SK-N-SH (cell line): ENCODE results near the gene POLD4. TPM values are rescaled to one million over a fixed set of nuclear protein-coding genes. Genes with fewer than 3 reads are reported as not detected.

Experiments
- CTCF ChIA-PET: fragments of 300-600, 350-600 bp; formaldehyde crosslinking; extraction: SDS; loops from one replicate; lab custom pipeline; 2021; lab: Yijun Ruan, JAX
- POLR2A ChIA-PET: fragments of 350-600 bp; sonication (Branson Sonifier 250); formaldehyde crosslinking; extraction: SDS; loops from one replicate; lab custom pipeline; 2020; ENCODE audit warnings: antibody characterized with exemption, inconsistent platforms; lab: Yijun Ruan, JAX
- DNase-seq: peaks from one replicate; pipeline ENCODE4 v3.0.0; 2012
- H2AFZ ChIP-seq: fragments of 200-600 bp; sonication (generic); 2 replicates; pipeline ENCODE4 v1.8.1; 2016; ENCODE audit warnings: antibody characterized with exemption, mild to moderate bottlenecking, low read depth
- H3F3A ChIP-seq: fragments of 200-600 bp; sonication (generic); replicated peaks from 2 replicates; pipeline ENCODE3; 2016; ENCODE audit warnings: antibody characterized with exemption, mild to moderate bottlenecking; ENCODE audit not compliant: insufficient read depth
- H3K27ac ChIP-seq, 2 experiments: fragments of 200-500 bp in 1 of 2; fragments of 200-600 bp in 1 of 2; sonication (Bioruptor generic) in 1 of 2; sonication (generic), shearing (Covaris generic) in 1 of 2; 2 replicates each; pipeline versions ENCODE4 v1.5.1 to v1.6.1; 2014 to 2016; ENCODE audit warnings: low read depth in 2 of 2, inconsistent platforms in 1 of 2, low read length in 1 of 2, mild to moderate bottlenecking in 1 of 2, mixed read lengths in 1 of 2
- H3K27me3 ChIP-seq: fragments of 200-600 bp; sonication (generic), shearing (Covaris generic); 2 replicates; pipeline ENCODE4 v1.6.1; 2016; ENCODE audit warnings: mixed run types; ENCODE audit not compliant: insufficient read depth
- H3K36me3 ChIP-seq, 2 experiments: fragments of 200-500 bp in 1 of 2; fragments of 200-600 bp in 1 of 2; sonication (Bioruptor generic) in 1 of 2; sonication (generic) in 1 of 2; replicated peaks in 1 of 2; 2 replicates each; pipeline versions ENCODE3 to v1.5.1; 2014 to 2016; ENCODE audit warnings: low read length in 1 of 2, mild to moderate bottlenecking in 1 of 2; ENCODE audit not compliant: insufficient read depth in 2 of 2, control insufficient read depth in 1 of 2
- H3K4me1 ChIP-seq, 2 experiments: fragments of 200-500 bp in 1 of 2; fragments of 200-600 bp in 1 of 2; sonication (Bioruptor generic) in 1 of 2; sonication (generic), shearing (Covaris generic) in 1 of 2; 2 replicates each; pipeline versions ENCODE4 v1.5.1 to v1.6.1; 2014 to 2016; ENCODE audit warnings: low read depth in 1 of 2, low read length in 1 of 2, mixed run types in 1 of 2; ENCODE audit not compliant: insufficient read depth in 2 of 2, control insufficient read depth in 1 of 2
- H3K4me2 ChIP-seq: fragments of 200-600 bp; sonication (generic), shearing (Covaris generic); 2 replicates; pipeline ENCODE4 v1.6.1; 2017; ENCODE audit warnings: mixed run types
- H3K4me3 ChIP-seq, 2 experiments: fragments of 200-500 bp in 1 of 2; fragments of 200-600 bp in 1 of 2; sonication (Bioruptor generic) in 1 of 2; sonication (generic), shearing (Covaris generic) in 1 of 2; 2 replicates each; pipeline versions ENCODE4 v1.5.1 to v1.8.1; 2014 to 2016; ENCODE audit warnings: low read depth in 2 of 2, inconsistent platforms in 1 of 2, low read length in 1 of 2, mild to moderate bottlenecking in 1 of 2, mixed read lengths in 1 of 2, moderate library complexity in 1 of 2
- H3K79me2 ChIP-seq: fragments of 200-600 bp; sonication (generic); 2 replicates; pipeline ENCODE4 v1.8.1; 2017; ENCODE audit warnings: mild to moderate bottlenecking; ENCODE audit not compliant: insufficient read depth
- H3K9ac ChIP-seq: fragments of 200-600 bp; sonication (generic); 2 replicates; pipeline ENCODE4 v1.6.1; 2017; ENCODE audit warnings: mixed run types
- H3K9me2 ChIP-seq: fragments of 200-600 bp; sonication (generic); 2 replicates; pipeline ENCODE4 v1.6.1; 2017; ENCODE audit warnings: mixed run types
- H3K9me3 ChIP-seq: fragments of 200-600 bp; sonication (generic); 2 replicates; pipeline ENCODE4 v1.6.1; 2017; ENCODE audit warnings: mixed run types, mild to moderate bottlenecking, moderate library complexity
- H4K20me1 ChIP-seq: fragments of 200-600 bp; sonication (generic); 2 replicates; pipeline ENCODE4 v1.6.1; 2017; ENCODE audit warnings: mild to moderate bottlenecking, mixed run types; ENCODE audit not compliant: insufficient read depth
- CHD2 ChIP-seq: fragments of 150-350 bp; IDR thresholded peaks from 2 replicates; pipeline ENCODE4 v1.6.1; 2018; ENCODE audit warnings: low read length; ENCODE audit not compliant: partially characterized antibody
- ELF1 ChIP-seq: IDR thresholded peaks from 2 replicates; pipeline ENCODE4 v1.4.0; 2012
- EZH2phosphoT487 ChIP-seq: fragments of 200-600 bp; sonication (generic); IDR thresholded peaks from 2 replicates; pipeline ENCODE4 v1.6.1; 2017; ENCODE audit warnings: low read depth, mixed run types, mild to moderate bottlenecking, antibody characterized with exemption, moderate library complexity, borderline replicate concordance
- FOXJ3 ChIP-seq: sonication (generic); formaldehyde crosslinking; IDR thresholded peaks from 2 replicates; pipeline ENCODE4 v1.5.1; 2020; ENCODE audit warnings: mild to moderate bottlenecking, missing genetic modification reagents
- FOXM1 ChIP-seq: IDR thresholded peaks from 2 replicates; pipeline ENCODE4 v1.4.0; 2012; ENCODE audit warnings: low read depth, mild to moderate bottlenecking
- JUND ChIP-seq: IDR thresholded peaks from 2 replicates; pipeline ENCODE4 v1.4.0; 2012
- MEF2A ChIP-seq: IDR thresholded peaks from 2 replicates; pipeline ENCODE4 v1.4.0; 2012; ENCODE audit warnings: low read depth, borderline replicate concordance
- MXI1 ChIP-seq: IDR thresholded peaks from 2 replicates; pipeline ENCODE4 v1.6.1; 2012; ENCODE audit warnings: mild to moderate bottlenecking, low read depth, low read length, improper control_type of control experiment
- POLR2AphosphoS5 ChIP-seq: IDR thresholded peaks from 2 replicates; pipeline ENCODE4 v1.6.1; 2012; ENCODE audit warnings: low read depth, low read length
- RFX5 ChIP-seq: IDR thresholded peaks from 2 replicates; pipeline ENCODE4 v1.6.1; 2012; ENCODE audit warnings: mild to moderate bottlenecking, improper control_type of control experiment, low read length
- RXRA ChIP-seq: IDR thresholded peaks from 2 replicates; pipeline ENCODE4 v1.4.0; 2012; ENCODE audit warnings: low read depth, mild to moderate bottlenecking, borderline replicate concordance
- SIN3A ChIP-seq: IDR thresholded peaks from 2 replicates; pipeline ENCODE4 v1.6.1; 2012; ENCODE audit warnings: low read depth, mild to moderate bottlenecking, low read length, moderate library complexity, borderline replicate concordance
- SMC3 ChIP-seq: IDR thresholded peaks from 2 replicates; pipeline ENCODE4 v1.6.1; 2012; ENCODE audit warnings: low read depth, low read length, improper control_type of control experiment
- TAF1 ChIP-seq: IDR thresholded peaks from 2 replicates; pipeline ENCODE4 v1.6.1; 2012; ENCODE audit warnings: low read depth, mild to moderate bottlenecking, low read length, moderate library complexity, borderline replicate concordance
- TCF12 ChIP-seq: IDR thresholded peaks from 2 replicates; pipeline ENCODE4 v1.4.0; 2012
- TEAD4 ChIP-seq: IDR thresholded peaks from 2 replicates; pipeline ENCODE4 v1.4.0; 2012; ENCODE audit warnings: mild to moderate bottlenecking, borderline replicate concordance; ENCODE audit not compliant: insufficient read depth
- YY1 ChIP-seq: IDR thresholded peaks from 2 replicates; pipeline ENCODE4 v1.4.0; 2012; ENCODE audit warnings: low read depth, mild to moderate bottlenecking
- WGBS: methylation state at CpG from one replicate; pipeline ENCODE4 v1.1.6; 2017; ENCODE audit warnings: low lambda C conversion rate; 5-methylcytosine and 5-hydroxymethylcytosine counted together
- polyA plus RNA-seq, 3 experiments: library from polyadenylated mRNA; depleted of rRNA; stranded (reverse); fragments of >200 nt; gene quantifications; 2 replicates each; pipeline ENCODE4 v1.2.3, GENCODE V29; 2012
- TF ChIP-seq, protein P1 (sequence below): fragments of 150-350 bp; IDR thresholded peaks from 2 replicates; pipeline ENCODE4 v1.6.1; 2016; ENCODE audit warnings: mild to moderate bottlenecking, low read depth, low read length
- TF ChIP-seq, protein P2 (sequence below): IDR thresholded peaks from 2 replicates; pipeline ENCODE4; 2012
- TF ChIP-seq, protein P3 (sequence below): IDR thresholded peaks from 2 replicates; pipeline ENCODE4 v1.4.0; 2012; ENCODE audit warnings: low read depth, borderline replicate concordance
- TF ChIP-seq, protein P4 (sequence below): IDR thresholded peaks from 2 replicates; pipeline ENCODE4 v1.4.0; 2012; ENCODE audit warnings: low read depth
- TF ChIP-seq, protein P5 (sequence below): fragments of 200-600 bp; sonication (generic); IDR thresholded peaks from 2 replicates; pipeline ENCODE4 v1.6.1; 2017; ENCODE audit warnings: antibody characterized with exemption, mild to moderate bottlenecking, moderate library complexity

POLD4 gene
- polyA plus RNA-seq, 1 of the 3 experiments (the other 2 are of a cell fraction), result 80.4 TPM

DNA sequence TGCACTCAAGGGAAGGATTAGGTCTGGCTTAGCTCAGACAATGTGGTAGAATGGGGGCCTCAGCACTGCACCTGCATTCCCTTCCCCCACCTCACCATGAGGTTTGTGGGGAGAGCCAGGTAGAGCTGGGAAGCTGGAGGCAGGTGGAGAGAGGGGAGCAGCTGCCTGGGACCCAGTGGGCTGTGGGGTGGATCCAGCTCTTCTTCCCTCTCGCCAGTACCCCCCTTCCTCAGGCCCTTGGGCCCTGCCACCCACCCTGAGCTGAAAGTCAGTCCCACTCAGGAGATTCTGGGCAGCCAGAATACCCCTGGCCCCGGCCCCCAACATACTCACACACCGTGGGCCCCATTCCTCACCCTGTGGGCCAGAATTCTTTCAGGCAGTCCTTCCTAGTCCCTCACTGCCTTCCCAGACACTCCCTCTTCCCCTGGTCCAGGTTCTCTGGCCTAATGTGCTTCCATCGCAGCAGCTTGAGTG, 3.1 kb upstream of the POLD4 start:
- POLR2A ChIA-PET, result interaction anchor here (1.1 to 1.2 kb wide), 3 partner anchors 16 to 26 kb away, joined by 3 to 5 read pairs (median 5); no protein-coding TSS in a partner anchor
- Histone ChIP-seq H3K27ac (peak overlapping the region in 1 of 2 experiments; percentile 99; a peak in 2 of 4 replicates), H3K9me2 (no peaks in the 10 kb centered on the region), H3K79me2 (peaks cover 22% of the 10 kb centered on the region), H3K9me3 (no peaks in the 10 kb centered on the region), H3K4me2 (peak overlapping the region; percentile 85; the same call in 1 of the 2 replicates), H3K9ac (peak overlapping the region; percentile 69; the same call in 1 of the 2 replicates), H3K4me1 (peaks cover 28 to 51% of the 10 kb centered on the region in 2 experiments; a peak in 3 of 4 replicates), H4K20me1 (no peaks in the 10 kb centered on the region), H3K36me3 (no peaks in the 10 kb centered on the region), H3K27me3 (no peaks in the 10 kb centered on the region), H3K4me3 (no peak overlapping the region; a peak in 1 of 4 replicates), H2AFZ (no peak overlapping the region), H3F3A (peaks cover 39% of the 10 kb centered on the region)
- whole genome bisulfite sequencing, result 21% methylated on average over 3 of the region's 4 CpGs
- no peak for TF ChIP-seq JUND
- TF ChIP-seq POLR2AphosphoS5, result no peak
- TF ChIP-seq TAF1, result no peak
- TF ChIP-seq ELF1, result no peak
- TF ChIP-seq FOXJ3 (CRISPR knock-in tag), result no peak
- no peak for TF ChIP-seq EZH2phosphoT487
- TF ChIP-seq TEAD4, result no peak
- no peak for TF ChIP-seq MXI1
- TF ChIP-seq, protein P1, sequence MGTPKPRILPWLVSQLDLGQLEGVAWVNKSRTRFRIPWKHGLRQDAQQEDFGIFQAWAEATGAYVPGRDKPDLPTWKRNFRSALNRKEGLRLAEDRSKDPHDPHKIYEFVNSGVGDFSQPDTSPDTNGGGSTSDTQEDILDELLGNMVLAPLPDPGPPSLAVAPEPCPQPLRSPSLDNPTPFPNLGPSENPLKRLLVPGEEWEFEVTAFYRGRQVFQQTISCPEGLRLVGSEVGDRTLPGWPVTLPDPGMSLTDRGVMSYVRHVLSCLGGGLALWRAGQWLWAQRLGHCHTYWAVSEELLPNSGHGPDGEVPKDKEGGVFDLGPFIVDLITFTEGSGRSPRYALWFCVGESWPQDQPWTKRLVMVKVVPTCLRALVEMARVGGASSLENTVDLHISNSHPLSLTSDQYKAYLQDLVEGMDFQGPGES, result no peak
- CTCF ChIA-PET, result interaction anchor here (0.8 to 20.0 kb wide), 14 partner anchors 7 to 146 kb away, joined by 3 to 955 read pairs (median 6); partner anchors contain the start of genes CLCF1, PPP1CA and RAD9A
- DNase-seq, result no peak

DNA sequence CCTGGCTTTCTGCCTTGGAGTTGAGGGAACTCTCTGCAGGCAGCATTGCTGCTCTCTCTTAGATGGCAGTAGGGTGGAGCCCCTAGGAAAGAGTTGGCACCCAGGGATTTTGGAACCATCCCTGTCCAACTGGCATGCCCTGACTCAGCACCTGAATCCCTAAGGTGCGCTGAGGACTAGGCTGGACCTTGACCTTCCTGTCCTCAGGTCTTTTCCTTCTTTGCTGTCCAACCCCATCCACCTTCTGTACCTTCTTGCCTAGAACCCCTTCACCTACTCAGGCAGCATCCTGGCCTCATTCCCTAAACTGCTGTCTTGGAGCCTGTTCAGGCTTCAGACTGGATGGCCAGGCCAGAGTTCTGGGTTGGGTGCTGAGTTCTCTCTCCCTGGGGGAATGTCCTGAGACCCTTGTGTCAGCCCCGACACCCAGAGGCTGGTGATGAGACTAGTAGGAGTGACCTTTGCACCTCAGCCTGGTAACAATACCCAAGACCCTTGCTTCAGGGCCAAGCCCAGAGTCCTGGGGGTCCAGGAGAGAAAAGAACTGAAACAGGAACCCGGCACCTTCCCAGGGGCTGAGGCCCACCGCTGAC, 2.5 kb upstream of the POLD4 start:
- no peaks in the 10 kb centered on the region for H3K9me3 ChIP-seq
- no peaks in the 10 kb centered on the region for H3K36me3 ChIP-seq
- peaks cover 23% of the 10 kb centered on the region for H3K79me2 ChIP-seq
- DNase-seq, result peak; percentile 0
- H3K27me3 ChIP-seq, result no peaks in the 10 kb centered on the region
- H3F3A ChIP-seq, result peaks cover 40% of the 10 kb centered on the region
- H3K9ac ChIP-seq, result peak overlapping the region; percentile 69
- POLR2A ChIA-PET, result interaction anchor here (1.2 kb wide), 1 partner anchor 24 kb away, joined by 3 read pairs; no protein-coding TSS in a partner anchor
- H4K20me1 ChIP-seq, result peaks cover 2% of the 10 kb centered on the region; the same call in 1 of the 2 replicates
- H2AFZ ChIP-seq, result no peak overlapping the region
- CTCF ChIA-PET, result interaction anchor here (0.8 to 20.0 kb wide), 12 partner anchors 8 to 146 kb away, joined by 3 to 955 read pairs (median 8); partner anchors contain the start of genes CLCF1, PPP1CA and RAD9A
- H3K27ac ChIP-seq, result peak overlapping the region in 1 of 2 experiments; percentile 99; a peak in 2 of 4 replicates
- WGBS, result 80% methylated on average over 2 of the region's 4 CpGs
- H3K9me2 ChIP-seq, result no peaks in the 10 kb centered on the region
- H3K4me3 ChIP-seq, result no peak overlapping the region
- H3K4me1 ChIP-seq, result peaks cover 30 to 51% of the 10 kb centered on the region in 2 experiments; a peak in 3 of 4 replicates
- H3K4me2 ChIP-seq, result peak overlapping the region; percentile 85
- TF ChIP-seq RFX5, result no peak
- TF ChIP-seq, protein P2, sequence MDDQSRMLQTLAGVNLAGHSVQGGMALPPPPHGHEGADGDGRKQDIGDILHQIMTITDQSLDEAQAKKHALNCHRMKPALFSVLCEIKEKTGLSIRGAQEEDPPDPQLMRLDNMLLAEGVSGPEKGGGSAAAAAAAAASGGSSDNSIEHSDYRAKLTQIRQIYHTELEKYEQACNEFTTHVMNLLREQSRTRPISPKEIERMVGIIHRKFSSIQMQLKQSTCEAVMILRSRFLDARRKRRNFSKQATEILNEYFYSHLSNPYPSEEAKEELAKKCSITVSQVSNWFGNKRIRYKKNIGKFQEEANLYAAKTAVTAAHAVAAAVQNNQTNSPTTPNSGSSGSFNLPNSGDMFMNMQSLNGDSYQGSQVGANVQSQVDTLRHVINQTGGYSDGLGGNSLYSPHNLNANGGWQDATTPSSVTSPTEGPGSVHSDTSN, result no peak
- TF ChIP-seq SMC3, result no peak
- no peak for TF ChIP-seq CHD2
- TF ChIP-seq MXI1, result no peak
- TF ChIP-seq TCF12, result no peak
- TF ChIP-seq, protein P3, sequence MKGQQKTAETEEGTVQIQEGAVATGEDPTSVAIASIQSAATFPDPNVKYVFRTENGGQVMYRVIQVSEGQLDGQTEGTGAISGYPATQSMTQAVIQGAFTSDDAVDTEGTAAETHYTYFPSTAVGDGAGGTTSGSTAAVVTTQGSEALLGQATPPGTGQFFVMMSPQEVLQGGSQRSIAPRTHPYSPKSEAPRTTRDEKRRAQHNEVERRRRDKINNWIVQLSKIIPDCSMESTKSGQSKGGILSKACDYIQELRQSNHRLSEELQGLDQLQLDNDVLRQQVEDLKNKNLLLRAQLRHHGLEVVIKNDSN, result no peak
- TF ChIP-seq, protein P4, sequence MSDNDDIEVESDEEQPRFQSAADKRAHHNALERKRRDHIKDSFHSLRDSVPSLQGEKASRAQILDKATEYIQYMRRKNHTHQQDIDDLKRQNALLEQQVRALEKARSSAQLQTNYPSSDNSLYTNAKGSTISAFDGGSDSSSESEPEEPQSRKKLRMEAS, result no peak
- TF ChIP-seq FOXJ3 (CRISPR knock-in tag), result no peak
- TF ChIP-seq, protein P5, sequence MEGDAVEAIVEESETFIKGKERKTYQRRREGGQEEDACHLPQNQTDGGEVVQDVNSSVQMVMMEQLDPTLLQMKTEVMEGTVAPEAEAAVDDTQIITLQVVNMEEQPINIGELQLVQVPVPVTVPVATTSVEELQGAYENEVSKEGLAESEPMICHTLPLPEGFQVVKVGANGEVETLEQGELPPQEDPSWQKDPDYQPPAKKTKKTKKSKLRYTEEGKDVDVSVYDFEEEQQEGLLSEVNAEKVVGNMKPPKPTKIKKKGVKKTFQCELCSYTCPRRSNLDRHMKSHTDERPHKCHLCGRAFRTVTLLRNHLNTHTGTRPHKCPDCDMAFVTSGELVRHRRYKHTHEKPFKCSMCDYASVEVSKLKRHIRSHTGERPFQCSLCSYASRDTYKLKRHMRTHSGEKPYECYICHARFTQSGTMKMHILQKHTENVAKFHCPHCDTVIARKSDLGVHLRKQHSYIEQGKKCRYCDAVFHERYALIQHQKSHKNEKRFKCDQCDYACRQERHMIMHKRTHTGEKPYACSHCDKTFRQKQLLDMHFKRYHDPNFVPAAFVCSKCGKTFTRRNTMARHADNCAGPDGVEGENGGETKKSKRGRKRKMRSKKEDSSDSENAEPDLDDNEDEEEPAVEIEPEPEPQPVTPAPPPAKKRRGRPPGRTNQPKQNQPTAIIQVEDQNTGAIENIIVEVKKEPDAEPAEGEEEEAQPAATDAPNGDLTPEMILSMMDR, result no peak
- TF ChIP-seq RXRA, result no peak
- no peak for TF ChIP-seq SIN3A
- no peak for TF ChIP-seq FOXM1
- TF ChIP-seq TAF1, result no peak
- TF ChIP-seq MEF2A, result no peak
- TF ChIP-seq YY1, result no peak
